GM19468 (cell line): ENCODE data around the gene MYL9.

Experiments used
- ATAC-seq: cut with Tn5 transposase; IDR thresholded peaks from one replicate; pipeline ENCODE4 v1.9.1; 2021; ENCODE audit warnings: mild to moderate bottlenecking, moderate library complexity, moderate number of reproducible peaks; ENCODE audit not compliant: unreplicated experiment; ENCODE audit errors: extremely low read depth

MYL9 gene

DNA sequence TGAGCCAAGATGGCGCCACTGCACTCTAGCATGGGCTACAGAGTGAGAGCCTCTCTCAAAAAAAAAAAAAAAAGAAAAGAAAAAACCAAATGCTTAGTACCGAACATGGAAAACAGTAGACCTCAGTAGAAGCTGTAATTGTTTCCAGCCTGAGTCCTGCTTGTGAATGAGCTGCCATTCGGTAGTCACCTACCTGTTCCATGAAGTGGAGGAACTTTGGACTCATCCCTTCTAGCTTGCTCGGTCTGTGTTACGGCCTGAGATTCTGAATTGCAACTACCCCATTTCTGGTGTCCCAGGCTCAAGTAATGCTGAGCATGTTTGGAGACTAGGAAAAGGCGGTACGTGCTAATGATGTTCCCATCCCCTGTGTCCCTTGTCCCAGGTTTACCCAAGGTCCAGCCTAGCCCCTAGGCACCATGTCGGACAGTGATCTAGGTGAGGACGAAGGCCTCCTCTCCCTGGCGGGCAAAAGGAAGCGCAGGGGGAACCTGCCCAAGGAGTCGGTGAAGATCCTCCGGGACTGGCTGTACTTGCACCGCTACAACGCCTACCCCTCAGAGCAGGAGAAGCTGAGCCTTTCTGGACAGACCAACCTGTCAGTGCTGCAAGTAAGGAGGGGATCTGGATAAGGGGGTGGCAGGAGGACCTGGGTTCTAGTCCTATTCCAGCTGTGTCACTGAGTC, 37.2 kb downstream of the MYL9 start:
- ATAC-seq = no peak

DNA sequence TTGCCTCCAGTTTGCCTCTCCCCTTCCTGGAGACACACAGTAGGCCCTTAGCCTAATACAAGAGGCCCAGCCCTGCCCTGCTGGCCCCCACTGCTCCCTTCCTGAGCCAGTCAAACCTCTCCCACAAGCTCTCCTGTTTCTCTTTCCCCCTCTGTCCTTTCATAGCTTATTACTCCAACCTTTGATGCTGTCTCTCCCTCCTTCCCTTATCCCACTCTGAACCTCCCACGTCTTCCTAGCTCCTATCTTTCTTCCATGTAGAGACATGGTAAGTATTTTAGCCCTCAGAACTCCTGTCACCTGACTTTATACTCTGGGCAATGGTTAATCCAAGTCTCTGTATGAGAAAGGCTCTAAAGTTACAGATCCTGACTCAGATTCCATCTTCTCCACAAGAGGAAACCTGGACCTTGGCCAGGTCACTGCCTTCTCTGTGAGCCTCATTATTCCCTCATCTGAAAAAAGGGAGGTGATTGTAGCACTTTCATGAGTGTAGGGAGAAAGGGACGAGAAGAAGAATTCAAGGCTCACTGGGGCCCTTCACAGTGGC, 38.8 kb downstream of the MYL9 start:
- no peak for ATAC-seq

DNA sequence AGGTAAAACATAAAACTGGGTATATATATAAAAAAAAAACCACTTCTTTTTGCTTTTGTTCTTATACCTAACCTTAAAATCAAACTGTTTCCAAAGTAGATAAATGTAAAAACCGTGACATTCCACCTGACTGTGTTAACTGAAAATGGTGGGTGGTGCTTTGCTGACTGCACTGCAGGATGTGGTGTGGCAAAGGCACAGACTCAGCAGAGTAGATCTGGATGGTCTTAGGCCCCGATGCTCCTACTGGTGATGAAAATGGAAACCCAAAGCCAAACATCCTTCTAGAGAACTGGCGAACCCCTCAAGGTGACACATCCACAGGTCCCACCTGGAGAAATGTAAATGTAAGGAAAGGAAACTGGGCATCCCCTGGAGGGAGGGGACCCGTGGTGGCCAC, 41.0 kb downstream of the MYL9 start:
- no peak for ATAC-seq

DNA sequence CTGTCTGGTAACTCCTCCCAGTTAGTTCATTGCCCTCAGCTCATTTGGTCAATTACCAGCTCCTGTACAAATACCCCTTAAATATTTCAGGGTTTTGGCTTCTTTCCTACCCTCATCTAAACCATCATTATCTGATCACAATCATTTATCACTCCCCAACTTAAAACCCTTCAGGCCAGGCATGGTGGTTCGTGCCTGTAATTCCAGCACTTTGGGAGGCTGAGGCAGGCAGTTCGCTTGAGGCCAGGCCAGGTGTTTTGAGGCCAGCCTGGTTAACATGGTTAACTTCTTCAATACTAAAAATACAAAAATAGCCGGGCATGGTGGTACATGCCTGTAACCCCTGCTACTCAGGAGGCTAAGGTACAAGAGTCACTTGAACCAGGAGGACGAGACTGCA, 41.5 kb downstream of the MYL9 start:
- ATAC-seq = no peak

DNA sequence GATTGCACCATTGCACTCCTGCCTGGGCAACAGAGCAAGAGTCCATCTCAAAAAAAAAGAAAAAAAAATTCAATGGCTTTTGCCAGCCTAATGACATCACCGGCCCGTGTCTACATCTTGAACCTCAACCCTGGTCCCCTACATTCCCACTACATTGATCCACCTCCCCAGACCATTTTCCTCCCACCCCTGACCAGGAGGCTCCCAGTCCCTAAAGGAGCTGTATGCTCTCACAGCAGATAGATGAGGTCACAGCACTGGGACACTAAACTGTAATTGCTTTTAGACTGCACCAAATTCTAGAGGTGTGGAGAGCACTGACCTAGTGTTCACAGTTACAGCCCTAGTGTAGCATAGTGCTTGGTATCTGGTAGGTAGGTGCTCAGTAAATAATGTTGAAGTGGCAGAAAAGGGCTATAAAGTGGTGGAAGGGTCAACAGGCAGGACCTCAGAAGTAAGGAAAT, 42.7 kb downstream of the MYL9 start:
- no peak for ATAC-seq

DNA sequence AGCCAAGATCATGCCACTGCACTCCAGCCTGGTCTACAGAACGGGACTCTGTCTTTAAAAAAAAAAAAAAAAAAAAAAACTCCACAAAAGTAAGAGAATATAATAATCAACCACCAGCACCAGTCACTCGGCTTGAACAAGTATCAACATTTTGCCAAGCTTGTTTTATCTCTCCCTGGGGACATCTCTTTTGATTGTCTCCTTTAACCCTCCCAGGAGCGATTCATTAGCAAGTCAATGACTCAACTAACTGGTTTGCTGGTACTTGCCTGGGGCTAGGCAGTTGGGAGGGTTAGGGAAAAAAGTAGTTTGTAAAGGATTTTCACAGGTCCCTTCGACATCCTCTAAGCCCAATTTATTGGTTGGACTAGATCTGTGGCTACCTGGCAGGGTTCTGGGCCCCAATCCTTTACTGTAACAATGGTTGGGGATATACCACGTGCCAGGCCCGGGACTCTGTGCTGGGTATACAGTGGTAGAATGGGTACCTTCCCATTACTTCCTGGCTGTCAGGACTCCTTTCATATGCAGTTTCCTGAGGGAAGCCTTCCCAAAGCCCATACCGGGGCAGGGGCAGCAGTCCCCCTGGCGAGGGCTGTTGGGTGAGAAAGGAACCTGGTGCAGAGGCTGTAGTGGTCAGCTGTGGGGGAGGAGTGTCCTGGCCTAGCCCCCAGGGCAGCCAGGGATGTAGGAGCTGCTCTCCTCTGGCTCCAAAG, 44.2 kb downstream of the MYL9 start:
- ATAC-seq = no peak

DNA sequence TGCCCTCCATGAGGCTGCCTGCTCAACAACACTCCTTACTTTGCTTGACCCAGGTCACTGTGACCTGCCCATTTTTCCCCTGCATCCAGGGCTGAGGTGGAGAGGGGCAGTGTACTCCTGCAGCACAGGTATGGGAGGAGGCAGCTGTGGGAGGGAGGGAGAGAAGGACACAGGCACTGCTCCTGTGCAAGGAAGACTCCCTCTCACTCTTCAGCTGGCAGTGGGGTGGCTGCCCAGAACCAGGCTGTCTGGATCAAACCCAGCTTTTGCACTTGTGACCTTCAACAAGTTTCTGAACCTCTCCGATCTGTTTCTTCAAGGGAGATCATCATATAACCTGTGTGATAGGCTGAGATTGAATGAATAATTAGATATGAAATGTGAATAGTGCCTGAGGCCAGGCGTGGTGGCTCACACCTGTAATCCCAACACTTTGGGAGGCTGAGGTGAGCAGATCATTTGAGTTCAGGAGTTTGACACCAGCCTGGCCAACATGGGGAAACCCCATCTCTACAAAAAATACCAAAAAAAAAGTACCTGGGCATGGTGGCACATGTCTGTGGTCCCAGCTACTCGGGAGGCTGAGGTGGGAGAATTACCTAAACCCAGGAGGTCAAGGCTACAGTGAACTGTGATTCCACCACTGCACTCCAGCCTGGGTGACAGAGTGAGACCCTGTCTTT, 46.2 kb downstream of the MYL9 start:
- no peak for ATAC-seq

DNA sequence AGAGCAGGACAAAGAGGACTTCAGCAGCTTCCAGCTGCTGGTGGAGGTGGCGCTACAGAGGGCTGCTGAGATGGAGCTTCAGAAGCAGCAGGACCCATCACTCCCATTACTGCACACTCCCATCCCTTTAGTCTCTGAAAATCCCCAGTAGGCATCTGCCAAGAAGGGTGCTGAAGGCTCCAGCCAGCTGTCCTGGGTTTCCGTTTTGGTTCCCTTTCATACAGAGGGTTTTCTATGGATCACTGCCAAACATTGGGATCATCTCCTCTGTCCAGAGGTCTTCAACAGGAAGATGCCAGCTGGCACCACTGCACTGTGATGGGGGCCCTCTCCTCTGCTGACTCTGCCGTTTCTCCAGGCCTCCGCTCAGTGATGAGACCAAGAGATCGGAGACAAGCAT, 50.0 kb downstream of the MYL9 start:
- no peak for ATAC-seq

DNA sequence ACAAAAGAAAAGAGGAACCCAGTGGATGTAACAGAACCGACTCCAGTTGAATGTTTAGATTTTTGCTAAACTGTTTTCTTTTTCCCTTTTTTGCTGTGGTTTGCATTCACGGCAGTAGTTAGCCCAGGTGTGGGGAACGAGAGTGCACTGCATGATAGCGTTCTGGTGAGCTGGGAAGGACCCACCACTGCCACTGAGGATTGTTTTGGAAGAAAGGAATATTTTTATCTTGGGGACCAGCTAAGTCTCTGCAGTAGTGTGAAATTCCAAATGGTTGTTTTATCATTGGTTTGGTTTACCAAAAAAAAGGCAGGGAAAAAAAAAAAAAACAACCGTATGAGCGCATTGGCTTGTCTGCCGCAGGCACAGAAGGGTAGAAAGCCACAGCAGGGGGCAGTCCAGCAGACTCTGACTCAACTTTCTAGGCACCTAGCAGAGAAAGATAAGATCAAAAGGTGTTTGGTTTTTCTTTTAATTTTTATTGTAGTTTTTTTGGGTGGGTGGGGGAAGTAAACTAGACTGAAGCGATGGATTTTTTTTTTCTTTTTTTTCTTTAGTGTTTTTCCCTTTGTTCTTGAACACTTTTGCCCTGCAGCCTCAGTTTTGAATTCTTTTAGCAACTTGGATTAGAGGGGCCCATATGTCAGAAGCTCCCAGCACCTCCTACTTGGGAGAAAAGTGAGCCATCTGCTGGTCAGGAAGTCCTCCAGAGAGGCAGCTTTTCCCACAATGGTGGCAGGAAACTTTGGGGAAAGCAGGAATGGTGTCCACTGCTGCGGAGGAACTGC, 50.7 kb downstream of the MYL9 start:
- ATAC-seq = no peak

DNA sequence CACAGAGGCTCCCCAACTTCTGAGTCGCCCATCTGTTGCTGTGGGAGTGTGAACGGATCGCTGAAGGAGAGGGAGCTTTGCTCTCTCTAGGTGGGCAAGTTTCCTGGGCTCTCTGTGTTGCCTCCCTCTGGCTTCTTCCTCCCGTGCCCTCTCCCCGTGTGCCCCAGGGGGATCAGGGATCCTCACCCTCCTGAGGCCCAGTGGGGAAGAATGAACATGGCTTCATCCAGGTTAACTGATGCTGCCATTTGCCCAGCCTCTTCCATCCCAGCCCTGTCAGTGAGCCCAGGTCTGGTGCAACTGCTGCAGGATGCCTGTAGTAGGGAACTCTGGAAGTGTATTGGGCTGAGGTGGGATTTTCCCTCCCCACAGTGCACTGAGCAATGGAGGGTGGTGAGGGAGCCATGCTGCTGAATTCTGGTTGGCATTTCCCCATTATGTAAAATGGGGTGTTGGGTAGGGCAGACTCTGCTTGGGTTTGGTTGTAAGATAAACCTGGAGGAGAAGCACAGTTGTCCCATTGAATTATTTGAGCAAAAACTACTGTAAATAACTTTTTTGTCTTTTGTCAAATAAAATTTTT, 52.1 kb downstream of the MYL9 start:
- no peak for ATAC-seq

DNA sequence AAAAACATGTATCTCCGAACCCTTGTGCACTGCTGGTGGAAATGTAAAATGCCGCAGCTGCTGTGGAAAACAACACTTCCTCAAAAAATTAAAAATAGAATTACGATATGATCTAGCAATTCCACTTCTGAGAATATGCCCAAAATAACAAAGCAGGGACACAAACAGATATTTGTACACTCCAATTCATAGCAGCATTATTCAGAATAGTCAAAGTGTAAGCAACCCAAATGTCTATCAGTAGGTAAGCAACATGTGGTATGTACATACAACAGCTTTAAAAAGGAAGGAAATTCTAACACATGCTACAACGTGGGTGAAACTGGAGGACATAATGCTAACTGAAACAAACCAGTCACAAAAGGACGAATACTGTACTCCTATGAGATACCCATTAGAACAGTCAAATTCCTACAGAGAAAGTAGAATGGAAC, 58.6 kb downstream of the MYL9 start:
- ATAC-seq = no peak
